ENCODE data around the gene INSR. TPM values are rescaled to one million over a fixed set of nuclear protein-coding genes. Genes with fewer than 3 reads are reported as not detected.

Gene INSR
- total and polyA plus RNA-seq, 4 donors = 5.8 to 64.6 (median 20.9) TPM

DNA sequence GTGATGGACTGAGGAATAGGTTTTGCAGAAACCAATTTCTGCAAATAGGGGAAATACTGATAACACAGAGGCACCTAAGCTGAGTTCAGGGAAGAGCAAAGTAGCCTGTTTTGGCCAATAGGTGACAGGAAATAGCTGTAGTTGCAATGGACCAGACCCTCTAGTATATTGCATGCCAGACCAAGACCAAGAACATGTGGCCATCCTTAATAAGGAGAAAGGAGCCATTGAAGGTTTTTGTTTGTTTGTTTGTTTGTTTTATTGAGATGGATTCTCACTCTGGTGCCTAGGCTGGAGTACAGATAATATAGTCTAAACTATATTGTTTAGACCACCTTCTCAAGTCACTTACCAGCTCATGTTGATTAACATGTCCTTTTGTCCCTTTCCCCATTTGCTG, 123.2 kb downstream of the INSR start:
- ATAC-seq (ENCODE audit: insufficient read depth, low FRiP score) = no peak
- no peak overlapping the region for H3K9ac ChIP-seq (ENCODE audit: insufficient read depth in 1 of 2, low read length in 2 of 2)
- no peak for DNase-seq
- TF ChIP-seq CTCF (IDR thresholded peaks at IDR 0.05; ENCODE audit: control extremely low read depth, extremely low read depth) = no peak
- no peaks in the 10 kb centered on the region for H3K4me1 ChIP-seq (ENCODE audit: control insufficient read depth in 5 of 5, insufficient read depth in 5 of 5, low read length in 5 of 5)
- no peaks in the 10 kb centered on the region for H3K27me3 ChIP-seq (ENCODE audit: control insufficient read depth in 3 of 3, insufficient read depth in 3 of 3, low read length in 2 of 3)
- H3K9me3 ChIP-seq (ENCODE audit: control insufficient read depth in 4 of 4, insufficient read depth in 3 of 4, low read length in 3 of 4) = peaks cover 0 to 5% (median 2%) of the 10 kb centered on the region in 4 donors
- H3K36me3 ChIP-seq (ENCODE audit: control insufficient read depth in 4 of 4, insufficient read depth in 4 of 4, low read length in 4 of 4) = peaks cover 14 to 39% (median 24%) of the 10 kb centered on the region in 4 donors
- H3K27ac ChIP-seq (ENCODE audit: low read depth in 1 of 2, low read length in 1 of 2) = no peak overlapping the region
- no peak overlapping the region for H3K4me3 ChIP-seq

DNA sequence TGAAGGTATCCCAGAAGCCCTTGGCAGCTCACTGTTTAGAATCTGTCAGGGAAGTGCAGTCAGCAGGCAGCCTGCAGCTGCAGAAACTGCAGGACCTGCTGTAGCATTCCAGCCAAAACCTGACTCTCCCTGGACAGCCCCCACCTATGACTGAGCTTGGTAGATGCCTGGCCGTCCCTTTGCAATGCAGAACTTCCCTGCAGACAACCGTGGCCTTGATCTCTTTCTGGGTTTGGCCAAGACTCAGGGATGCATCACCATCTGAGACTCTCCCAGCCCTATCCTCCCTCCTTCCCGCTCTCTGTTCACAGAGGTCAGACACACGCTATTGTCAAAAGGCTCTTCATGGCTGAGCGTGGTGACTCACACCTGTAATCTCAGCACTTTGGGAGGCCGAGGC, 125.3 kb downstream of the INSR start:
- H3K4me3 ChIP-seq = no peak overlapping the region
- H3K27ac ChIP-seq (ENCODE audit: low read depth in 1 of 2, low read length in 1 of 2) = no peak overlapping the region
- no peaks in the 10 kb centered on the region for H3K27me3 ChIP-seq (ENCODE audit: control insufficient read depth in 3 of 3, insufficient read depth in 3 of 3, low read length in 2 of 3)
- ATAC-seq (ENCODE audit: insufficient read depth, low FRiP score) (no peak), DNase-seq (no peak)
- WGBS, 2 donors = 73 to 95% methylated on average over 6 of the region's 6 CpGs
- no peak for TF ChIP-seq CTCF (IDR thresholded peaks at IDR 0.05; ENCODE audit: control extremely low read depth, extremely low read depth)
- no peak overlapping the region for H3K9ac ChIP-seq (ENCODE audit: insufficient read depth in 1 of 2, low read length in 2 of 2)
- H3K4me1 ChIP-seq (ENCODE audit: control insufficient read depth in 5 of 5, insufficient read depth in 5 of 5, low read length in 5 of 5) = no peaks in the 10 kb centered on the region
- H3K9me3 ChIP-seq (ENCODE audit: control insufficient read depth in 4 of 4, insufficient read depth in 3 of 4, low read length in 3 of 4) = peaks cover 0 to 5% (median 2%) of the 10 kb centered on the region in 4 donors
- peaks cover 17 to 39% (median 24%) of the 10 kb centered on the region in 4 donors for H3K36me3 ChIP-seq (ENCODE audit: control insufficient read depth in 4 of 4, insufficient read depth in 4 of 4, low read length in 4 of 4)

DNA sequence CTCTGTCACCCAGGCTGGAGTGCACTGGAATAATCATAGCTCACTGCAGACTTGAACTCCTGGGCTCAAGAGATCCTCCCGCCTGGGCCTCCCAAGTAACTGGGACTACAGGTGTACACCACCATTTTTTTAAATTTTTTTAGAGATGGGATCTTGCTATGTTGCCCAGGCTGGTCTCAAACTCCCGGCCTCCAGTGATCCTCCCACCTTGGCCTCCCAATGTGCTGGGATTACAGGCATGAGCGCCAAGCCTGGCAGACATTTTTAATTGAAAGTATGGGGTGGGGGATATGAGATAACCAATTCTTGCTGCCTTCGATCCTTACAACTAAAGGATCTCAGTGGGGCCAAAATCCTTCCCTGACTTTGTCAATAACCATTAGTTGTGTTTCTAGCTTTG, 132.9 kb downstream of the INSR start:
- Histone ChIP-seq H3K36me3 (ENCODE audit: control insufficient read depth in 4 of 4, insufficient read depth in 4 of 4, low read length in 4 of 4) (peaks cover 8 to 24% (median 15%) of the 10 kb centered on the region in 4 donors), H3K4me1 (ENCODE audit: control insufficient read depth in 5 of 5, insufficient read depth in 5 of 5, low read length in 5 of 5) (no peaks in the 10 kb centered on the region), H3K4me3 (no peak overlapping the region), H3K27ac (ENCODE audit: low read depth in 1 of 2, low read length in 1 of 2) (no peak overlapping the region), H3K9me3 (ENCODE audit: control insufficient read depth in 4 of 4, insufficient read depth in 3 of 4, low read length in 3 of 4) (no peaks in the 10 kb centered on the region), H3K27me3 (ENCODE audit: control insufficient read depth in 3 of 3, insufficient read depth in 3 of 3, low read length in 2 of 3) (no peaks in the 10 kb centered on the region), H3K9ac (ENCODE audit: insufficient read depth in 1 of 2, low read length in 2 of 2) (no peak overlapping the region)
- TF ChIP-seq CTCF (IDR thresholded peaks at IDR 0.05; ENCODE audit: control extremely low read depth, extremely low read depth) = no peak
- WGBS, 2 donors = 98 to 100% methylated on average over 4 of the region's 4 CpGs
- DNase-seq (no peak), ATAC-seq (ENCODE audit: insufficient read depth, low FRiP score) (no peak)

All from lung (tissue), 12 donors.